Activated CD8-positive, alpha-beta T cell treated with anti-CD3 and anti-CD28 coated beads for 36 hours (primary cell): Measurements from ENCODE around the gene CEP170. TPM values are rescaled to one million over a fixed set of nuclear protein-coding genes. Genes with fewer than 3 reads are reported as not detected.

Experiments
- ATAC-seq: fragments of 200-7000 bp; cut with Tn5 transposase; one replicate; pipeline ENCODE4 v1.10.0; 2021; ENCODE audit warnings: mild to moderate bottlenecking, moderate library complexity
- CTCF ChIA-PET: fragments of 350-600 bp; sonication (Branson Sonifier 250); formaldehyde crosslinking; loops from one replicate; lab custom pipeline; 2021; ENCODE audit warnings: antibody characterized with exemption; lab: Charles Lee
- POLR2A ChIA-PET: fragments of 350-600 bp; sonication (Branson Sonifier 250); formaldehyde crosslinking; loops from one replicate; lab custom pipeline; 2021; ENCODE audit warnings: antibody characterized with exemption; lab: Charles Lee
- DNase-seq: peaks from one replicate; pipeline ENCODE4 v3.0.0-alpha.2; 2020
- H3K27ac Mint-ChIP-seq: one replicate; pipeline ENCODE4 v1.8.0; 2021; ENCODE audit warnings: mild to moderate bottlenecking, mixed read lengths
- H3K27me3 Mint-ChIP-seq: one replicate; pipeline ENCODE4 v1.8.0; 2021; ENCODE audit warnings: mixed read lengths
- H3K36me3 Mint-ChIP-seq: one replicate; pipeline ENCODE4 v1.8.0; 2021; ENCODE audit warnings: low read depth, mixed read lengths
- H3K4me1 Mint-ChIP-seq: one replicate; pipeline ENCODE4 v1.8.0; 2021; ENCODE audit warnings: low read depth, mixed read lengths
- H3K4me3 Mint-ChIP-seq: one replicate; pipeline ENCODE4 v1.8.0; 2021; ENCODE audit warnings: mild to moderate bottlenecking, moderate library complexity, mixed read lengths
- H3K9me3 Mint-ChIP-seq: one replicate; pipeline ENCODE4 v1.8.0; 2021; ENCODE audit warnings: mixed read lengths
- CTCF ChIP-seq: fragments of 200-600 bp; IDR thresholded peaks from one replicate; pipeline ENCODE4 v1.8.0; 2022; ENCODE audit warnings: antibody characterized with exemption, mild to moderate bottlenecking
- intact Hi-C: fragments of 100-400 bp; cut with micrococcal nuclease; formaldehyde crosslinking; loops from one replicate; pipeline ENCODE4 v1.10.0; 2022
- total RNA-seq, 2 experiments: library from RNA; stranded (reverse); gene quantifications; one replicate each; pipeline ENCODE4 v1.2.3, GENCODE V29; 2021

The CEP170 gene
- total RNA-seq, 2 experiments from 2014 or later = 37.5 to 45.7 TPM

- Mint-ChIP-seq H3K4me1 (peaks cover 14% of the 10 kb centered on the region), H3K9me3 (no peaks in the 10 kb centered on the region), H3K27me3 (no peaks in the 10 kb centered on the region), H3K4me3 (no peak overlapping the region), H3K36me3 (peaks cover 8% of the 10 kb centered on the region), H3K27ac (no peak overlapping the region)
- ATAC-seq = no peak
- no peak for DNase-seq
- ChIA-PET CTCF (no interaction called here), POLR2A (no interaction called here)
- intact Hi-C loops = no loop called here
- TF ChIP-seq CTCF = no peak
Observed at GRCh38 chr1:243264717-243265116, 9.6 kb upstream of the CEP170 start.

GRCh38 chr1:243261390-243261789, 6.3 kb upstream of the CEP170 start:
- peaks cover 8% of the 10 kb centered on the region for H3K36me3 Mint-ChIP-seq
- H3K4me1 Mint-ChIP-seq = peaks cover 14% of the 10 kb centered on the region
- POLR2A ChIA-PET = no interaction called here
- intact Hi-C loops = no loop called here
- H3K9me3 Mint-ChIP-seq = no peaks in the 10 kb centered on the region
- DNase-seq (no peak), ATAC-seq (no peak)
- H3K27ac Mint-ChIP-seq = no peak overlapping the region
- H3K27me3 Mint-ChIP-seq = no peaks in the 10 kb centered on the region
- TF ChIP-seq CTCF = no peak
- no peak overlapping the region for H3K4me3 Mint-ChIP-seq
- CTCF ChIA-PET = no interaction called here

GRCh38 chr1:243260221-243260880, 5.3 kb upstream of the CEP170 start:
- Mint-ChIP-seq H3K4me1 (peaks cover 14% of the 10 kb centered on the region), H3K9me3 (no peaks in the 10 kb centered on the region), H3K27ac (no peak overlapping the region), H3K4me3 (no peak overlapping the region), H3K36me3 (peaks cover 8% of the 10 kb centered on the region), H3K27me3 (no peaks in the 10 kb centered on the region)
- intact Hi-C loops = no loop called here
- CTCF ChIA-PET = no interaction called here
- POLR2A ChIA-PET = no interaction called here
- ATAC-seq (no peak), DNase-seq (no peak)
- TF ChIP-seq CTCF = no peak

GRCh38 chr1:243258731-243259130, 3.6 kb upstream of the CEP170 start:
- intact Hi-C loops = no loop called here
- DNase-seq (no peak), ATAC-seq (no peak)
- Mint-ChIP-seq H3K27me3 (no peaks in the 10 kb centered on the region), H3K4me1 (peaks cover 16% of the 10 kb centered on the region), H3K9me3 (no peaks in the 10 kb centered on the region), H3K27ac (no peak overlapping the region), H3K36me3 (peaks cover 11% of the 10 kb centered on the region), H3K4me3 (no peak overlapping the region)
- ChIA-PET POLR2A (interaction anchor here (1.4 kb wide), 1 partner anchor 55 kb away, joined by 3 read pairs; no protein-coding TSS in a partner anchor), CTCF (interaction anchor here (0.6 kb wide), 1 partner anchor 28 kb away, joined by 3 read pairs; no protein-coding TSS in a partner anchor)
- no peak for TF ChIP-seq CTCF

GRCh38 chr1:243257189-243257588, 2.1 kb upstream of the CEP170 start:
- intact Hi-C loops = no loop called here
- DNase-seq (no peak), ATAC-seq (no peak)
- no peak overlapping the region for H3K27ac Mint-ChIP-seq
- peak overlapping the region; percentile 97 for H3K4me3 Mint-ChIP-seq
- H3K36me3 Mint-ChIP-seq = peaks cover 9% of the 10 kb centered on the region
- TF ChIP-seq CTCF = no peak
- CTCF ChIA-PET = interaction anchor here (1.4 kb wide), 1 partner anchor 22 kb away, joined by 3 read pairs; no protein-coding TSS in a partner anchor
- peaks cover 23% of the 10 kb centered on the region for H3K4me1 Mint-ChIP-seq
- no peaks in the 10 kb centered on the region for H3K27me3 Mint-ChIP-seq
- POLR2A ChIA-PET = no interaction called here
- H3K9me3 Mint-ChIP-seq = no peaks in the 10 kb centered on the region
